Amniotic epithelial cell (primary cell): ENCODE data around the gene IL17RB.

Experiments
- DNase-seq: peaks from one replicate; pipeline ENCODE4 v3.0.0-alpha.2; 2010; ENCODE audit warnings: low read depth

The IL17RB gene

DNA sequence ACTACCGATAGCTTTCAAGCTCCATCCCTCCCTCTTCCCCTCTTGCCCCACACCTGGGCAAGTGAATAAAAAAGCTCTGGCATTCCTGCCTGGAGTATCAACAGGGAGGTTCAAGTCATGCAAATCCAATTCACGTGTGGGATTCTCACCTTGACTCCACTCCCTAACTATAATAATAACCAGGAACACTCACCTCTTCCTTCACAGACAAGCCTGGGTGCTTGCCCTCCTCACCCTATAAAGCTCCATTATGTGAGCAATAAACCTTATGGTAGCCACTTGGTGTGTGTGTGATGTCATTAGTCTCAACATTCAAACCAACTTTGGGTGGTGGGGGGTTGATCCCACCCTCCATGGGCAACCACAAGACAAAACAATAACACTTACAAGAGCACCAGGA, 16.8 kb upstream of the IL17RB start:
- DNase-seq = no peak

- no peak for DNase-seq
Measured at GRCh38 chr3:53830944-53831343, 15.4 kb upstream of the IL17RB start.

DNA sequence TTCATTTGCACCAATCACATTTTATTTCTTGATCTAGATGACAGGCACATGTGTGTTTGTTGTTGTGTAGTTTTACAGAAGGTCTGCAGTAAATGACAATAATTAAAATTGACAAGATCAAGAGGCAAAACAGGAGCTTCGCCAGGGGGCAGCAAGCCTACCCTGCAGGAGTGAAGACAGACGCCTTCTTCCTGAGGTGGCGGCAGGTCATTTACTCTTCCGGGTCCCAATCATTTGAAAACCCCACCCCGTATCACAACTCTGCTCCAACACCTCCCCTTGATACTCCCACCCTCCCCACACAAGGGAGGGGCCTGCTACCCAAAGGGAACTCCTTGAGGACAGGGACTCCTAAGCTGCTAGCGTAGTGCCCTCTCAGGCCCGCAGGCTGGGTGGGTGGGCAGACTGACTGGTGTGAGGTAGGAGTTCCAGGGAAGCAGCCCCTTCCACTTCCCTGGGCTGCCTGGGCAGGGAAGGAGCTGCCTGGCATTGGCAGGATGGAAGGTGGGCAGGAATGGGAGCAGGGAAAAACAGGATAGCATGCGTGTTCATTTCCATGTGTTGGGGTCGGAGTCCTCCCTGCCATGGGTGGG, 13.2 kb upstream of the IL17RB start:
- no peak for DNase-seq

GRCh38 chr3:53833700-53834099, 12.7 kb upstream of the IL17RB start:
- no peak for DNase-seq

- no peak for DNase-seq
Measured at GRCh38 chr3:53834429-53835095, 11.8 kb upstream of the IL17RB start.

- DNase-seq = no peak
Measured at GRCh38 chr3:53835257-53835656, 11.1 kb upstream of the IL17RB start.

DNA sequence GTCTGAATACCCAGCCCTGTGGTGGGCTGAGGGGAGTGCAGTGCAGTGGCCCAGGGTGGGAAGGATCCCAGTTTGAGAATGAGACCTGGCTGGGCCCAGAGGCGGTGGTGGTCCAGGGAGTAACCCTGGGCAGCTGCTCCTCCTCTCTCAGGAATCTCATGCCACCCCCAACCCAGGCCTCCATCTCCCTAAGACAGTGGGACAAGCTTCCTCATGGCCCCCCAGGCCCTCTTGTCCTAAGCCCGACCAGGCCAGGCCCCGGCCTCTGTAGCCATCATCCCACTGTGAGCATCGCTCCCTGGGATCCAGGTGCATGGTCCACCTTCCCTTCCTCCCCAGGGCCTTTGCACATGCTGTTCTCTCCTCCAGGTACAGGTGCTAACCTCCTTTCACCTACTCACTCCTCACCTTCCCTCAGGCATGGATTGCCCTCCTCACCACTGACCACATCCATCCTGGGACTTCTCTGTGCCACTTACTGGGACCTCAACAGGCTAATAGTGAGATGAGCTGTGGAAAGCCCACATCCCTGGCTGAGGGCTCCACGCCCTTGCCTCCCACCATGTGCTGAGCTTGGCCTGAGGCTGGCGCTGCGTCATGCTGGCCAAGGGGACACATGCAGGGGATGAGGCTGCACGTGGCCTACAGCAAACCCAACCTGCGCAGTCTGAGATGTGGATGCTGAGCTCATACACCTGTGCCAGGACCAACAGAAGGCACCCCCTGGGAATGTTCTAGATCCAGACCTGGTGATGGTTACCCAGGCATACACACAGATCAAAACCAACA, 10.1 kb upstream of the IL17RB start:
- no peak for DNase-seq

- no peak for DNase-seq
Measured at GRCh38 chr3:53837331-53837730, 9.0 kb upstream of the IL17RB start.

DNA sequence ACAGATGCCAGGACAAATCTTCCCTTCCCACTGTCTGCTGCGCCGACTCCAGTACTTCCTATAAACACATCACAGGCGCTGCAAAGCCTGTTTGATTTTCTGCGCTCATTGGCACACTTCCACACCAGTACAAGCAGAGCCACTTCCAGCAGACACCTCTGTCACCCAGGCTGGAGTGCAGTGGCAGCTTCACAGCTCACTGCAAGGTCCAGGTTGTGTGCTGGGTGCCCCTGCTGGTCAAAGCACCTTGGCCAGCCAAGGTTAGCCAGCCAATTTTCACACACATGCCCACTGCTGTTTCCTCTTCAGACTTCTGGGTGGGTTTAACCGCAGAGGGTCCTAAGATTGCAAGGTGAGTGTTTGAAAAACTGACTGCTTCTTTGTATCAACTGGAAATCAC, 5.1 kb upstream of the IL17RB start:
- DNase-seq = no peak

GRCh38 chr3:53842436-53843194, 3.8 kb upstream of the IL17RB start:
- no peak for DNase-seq

- DNase-seq = no peak
Measured at GRCh38 chr3:53843195-53844177, 2.9 kb upstream of the IL17RB start.

DNA sequence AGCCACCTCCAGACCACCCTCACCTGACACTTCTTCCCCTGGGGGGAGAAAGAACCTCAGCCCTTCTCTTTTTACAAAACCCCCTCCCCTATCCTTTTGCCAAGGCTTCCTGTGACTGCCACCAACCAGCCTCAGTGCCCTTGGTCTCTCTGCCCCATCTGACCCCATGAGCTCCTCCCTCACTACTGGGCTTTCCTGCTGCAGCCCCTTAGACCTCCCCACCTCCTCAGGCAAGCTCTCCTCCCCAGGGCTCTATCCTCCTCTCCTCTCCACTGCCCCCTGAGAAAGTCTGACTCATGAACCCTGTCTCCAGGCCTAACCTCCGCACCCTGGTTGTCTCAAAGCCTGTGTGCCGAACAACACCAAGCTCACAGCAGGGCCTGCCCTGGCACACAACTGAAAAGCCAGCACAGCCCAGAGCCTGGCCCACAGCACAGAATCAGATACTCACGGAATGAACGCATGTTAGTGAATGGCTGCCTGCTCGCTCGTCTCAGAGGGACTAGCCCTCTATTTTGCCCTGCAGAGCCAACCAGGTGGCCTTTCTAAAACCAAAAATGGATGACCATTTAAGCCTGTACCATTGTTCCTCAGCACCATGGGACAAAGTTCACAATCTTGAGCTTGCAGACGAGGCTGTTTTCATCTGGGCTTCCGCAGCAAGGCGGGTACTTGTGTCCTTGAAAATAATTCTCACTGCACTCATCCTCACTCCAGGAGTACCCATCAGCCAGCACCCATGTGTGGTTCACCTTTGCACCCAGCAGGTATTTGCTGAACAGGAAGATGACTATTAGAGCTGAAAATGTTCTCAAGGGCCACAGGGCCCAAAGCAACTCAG, 1.9 kb upstream of the IL17RB start:
- no peak for DNase-seq

DNA sequence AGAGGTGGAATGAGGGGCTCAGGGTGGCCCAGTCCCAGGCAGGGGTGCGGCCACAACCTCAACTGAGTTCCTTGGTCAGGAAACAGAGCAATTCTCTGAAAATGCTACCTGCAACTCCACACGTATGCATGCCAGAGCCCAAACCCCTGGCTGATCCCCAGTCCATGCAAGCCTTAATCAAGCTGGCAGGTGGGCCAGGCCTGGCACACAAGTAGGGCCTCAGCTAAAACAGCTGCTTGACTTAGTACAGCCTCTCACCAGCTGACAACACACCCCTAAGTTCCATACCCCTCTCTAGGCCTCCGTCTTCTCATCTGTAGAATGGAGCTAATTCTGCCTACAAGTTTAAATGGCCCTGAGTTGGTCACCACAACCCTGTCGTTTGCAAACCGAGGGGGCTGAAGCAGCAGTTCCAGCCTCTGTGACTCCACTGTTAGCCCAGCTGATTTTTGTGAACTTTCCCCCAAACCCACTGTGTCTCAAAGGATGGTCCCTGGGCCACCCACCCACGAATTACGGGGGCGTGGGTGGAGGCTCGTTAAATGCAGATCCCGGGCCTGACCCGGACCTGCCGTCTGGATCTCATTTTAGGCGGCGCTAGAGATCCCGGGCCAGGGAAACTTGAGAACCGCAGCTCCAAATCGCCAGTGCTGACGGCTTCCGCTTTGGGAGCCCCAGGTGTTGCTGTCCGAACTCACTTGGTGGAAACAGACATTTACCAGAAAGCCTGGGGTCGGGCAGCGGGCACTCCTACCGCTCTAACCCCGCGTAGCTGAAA, 1.1 kb upstream of the IL17RB start:
- DNase-seq = peak; percentile 6

DNA sequence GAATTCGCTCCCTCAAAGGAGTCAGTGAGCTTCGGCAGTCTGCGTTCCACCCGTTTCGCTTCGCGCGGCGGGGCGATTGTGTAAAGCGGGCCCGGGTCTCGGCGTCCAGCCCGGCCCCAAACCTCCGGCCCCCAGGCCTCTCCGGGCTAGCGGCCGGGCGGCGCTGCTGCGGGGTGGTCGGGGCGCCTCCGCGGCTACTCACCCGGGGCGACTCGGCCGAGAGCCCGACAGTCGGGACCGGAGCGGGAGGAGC, 561 bp upstream of the IL17RB start:
- DNase-seq = no peak

DNA sequence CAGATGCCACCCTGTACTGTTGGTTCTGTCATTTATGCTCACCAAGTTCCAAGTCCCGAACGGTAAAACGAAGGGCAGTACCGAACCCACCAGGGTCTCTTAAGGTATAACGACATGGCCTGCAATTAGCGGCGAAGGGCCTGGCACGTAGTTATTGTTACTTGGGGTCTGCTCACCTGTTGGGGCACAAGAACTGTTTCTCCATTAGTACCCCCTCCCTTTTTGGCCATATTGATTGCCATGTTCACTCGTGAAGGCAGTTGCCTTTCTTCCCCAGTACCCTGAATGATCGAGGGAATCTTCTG, 435 bp downstream of the IL17RB start:
- no peak for DNase-seq

GRCh38 chr3:53849916-53850315, 3.5 kb downstream of the IL17RB start:
- DNase-seq = no peak

GRCh38 chr3:53850895-53851294, 4.5 kb downstream of the IL17RB start:
- peak; percentile 54 for DNase-seq

DNA sequence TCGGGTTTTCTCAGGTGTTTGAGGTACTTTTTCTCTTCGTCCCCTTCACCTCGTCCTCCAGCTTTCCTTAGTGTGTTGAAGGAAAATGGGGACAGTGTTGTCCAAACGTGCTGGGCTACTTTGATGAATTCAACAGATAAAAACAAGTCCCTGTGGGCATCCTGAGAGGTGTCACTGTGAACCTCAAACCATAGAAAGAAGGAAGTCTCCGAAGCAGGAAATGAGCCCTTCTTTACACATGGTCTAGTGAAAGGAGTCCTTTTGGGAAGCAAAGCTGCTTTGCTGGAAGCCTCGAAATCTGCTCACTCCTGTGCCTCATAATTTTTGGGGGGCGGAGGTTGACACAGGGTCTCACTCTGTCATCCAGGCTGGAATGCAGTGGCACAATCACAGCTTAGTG, 10.6 kb downstream of the IL17RB start:
- DNase-seq = no peak

- no peak for DNase-seq
Measured at GRCh38 chr3:53858096-53858741, 11.9 kb downstream of the IL17RB start.

GRCh38 chr3:53859178-53859577, 12.8 kb downstream of the IL17RB start:
- DNase-seq = no peak
